ENCODE measurements around the gene ASXL3. TPM values are rescaled to one million over a fixed set of nuclear protein-coding genes. Genes with fewer than 3 reads are reported as not detected.

ASXL3 gene
- total RNA-seq, 1 experiment from 2014 or later: not detected

GRCh38 chr18:33593261-33593660 lies 15.2 kb downstream of the ASXL3 start:
- Histone ChIP-seq H2AFZ (no peak overlapping the region), H3K9me3 (ENCODE audit: insufficient read depth, low read depth) (no peaks in the 10 kb centered on the region), H4K20me1 (ENCODE audit: insufficient read depth) (no peaks in the 10 kb centered on the region), H3K27ac (no peak overlapping the region), H3K4me2 (no peak overlapping the region), H3F3A (ENCODE audit: insufficient read depth, low read depth) (no peaks in the 10 kb centered on the region), H3K36me3 (ENCODE audit: low read depth) (no peaks in the 10 kb centered on the region), H3K79me2 (ENCODE audit: low read depth) (no peaks in the 10 kb centered on the region), H3K4me1 (replicated peaks; ENCODE audit: insufficient read depth) (no peaks in the 10 kb centered on the region), H3K4me3 (no peak overlapping the region), H3K9me2 (ENCODE audit: insufficient read depth) (no peaks in the 10 kb centered on the region), H3K27me3 (ENCODE audit: insufficient read depth, low read depth) (no peaks in the 10 kb centered on the region)
- CTCF ChIA-PET: no interaction called here
- no peak for TF ChIP-seq CTCF (conservative IDR thresholded peaks at IDR 0.05)
- TF ChIP-seq EZH2 (IDR thresholded peaks at IDR 0.05; ENCODE audit: low read depth): no peak
- no TSS peak for BruUV-seq (replicated peaks)
- intact Hi-C loops (cut with micrococcal nuclease; ENCODE audit: unreplicated experiment): no loop called here
- POLR2A ChIA-PET (ENCODE audit: unreplicated experiment): no interaction called here
- DNase-seq: no peak

GRCh38 chr18:33594799-33595198 lies 16.8 kb downstream of the ASXL3 start:
- Histone ChIP-seq H3K36me3 (ENCODE audit: low read depth) (no peaks in the 10 kb centered on the region), H3F3A (ENCODE audit: insufficient read depth, low read depth) (no peaks in the 10 kb centered on the region), H3K4me1 (replicated peaks; ENCODE audit: insufficient read depth) (no peaks in the 10 kb centered on the region), H3K9me3 (ENCODE audit: insufficient read depth, low read depth) (no peaks in the 10 kb centered on the region), H4K20me1 (ENCODE audit: insufficient read depth) (no peaks in the 10 kb centered on the region), H3K4me3 (no peak overlapping the region), H3K79me2 (ENCODE audit: low read depth) (no peaks in the 10 kb centered on the region), H3K27ac (no peak overlapping the region), H3K9me2 (ENCODE audit: insufficient read depth) (no peaks in the 10 kb centered on the region), H3K4me2 (no peak overlapping the region), H3K27me3 (ENCODE audit: insufficient read depth, low read depth) (no peaks in the 10 kb centered on the region), H2AFZ (no peak overlapping the region)
- intact Hi-C loops (cut with micrococcal nuclease; ENCODE audit: unreplicated experiment): no loop called here
- BruUV-seq (replicated peaks): no TSS peak
- CTCF ChIA-PET: no interaction called here
- TF ChIP-seq CTCF (conservative IDR thresholded peaks at IDR 0.05) (no peak), EZH2 (IDR thresholded peaks at IDR 0.05; ENCODE audit: low read depth) (no peak)
- no peak for DNase-seq
- POLR2A ChIA-PET (ENCODE audit: unreplicated experiment): no interaction called here

GRCh38 chr18:33596178-33596854 lies 18.3 kb downstream of the ASXL3 start:
- POLR2A ChIA-PET (ENCODE audit: unreplicated experiment): no interaction called here
- Histone ChIP-seq H3K36me3 (ENCODE audit: low read depth) (no peaks in the 10 kb centered on the region), H2AFZ (no peak overlapping the region), H3K79me2 (ENCODE audit: low read depth) (no peaks in the 10 kb centered on the region), H3K4me3 (no peak overlapping the region), H3K4me2 (no peak overlapping the region), H3K27me3 (ENCODE audit: insufficient read depth, low read depth) (no peaks in the 10 kb centered on the region), H3K9me2 (ENCODE audit: insufficient read depth) (no peaks in the 10 kb centered on the region), H3K4me1 (replicated peaks; ENCODE audit: insufficient read depth) (no peaks in the 10 kb centered on the region), H4K20me1 (ENCODE audit: insufficient read depth) (no peaks in the 10 kb centered on the region), H3K27ac (no peak overlapping the region), H3K9me3 (ENCODE audit: insufficient read depth, low read depth) (no peaks in the 10 kb centered on the region), H3F3A (ENCODE audit: insufficient read depth, low read depth) (no peaks in the 10 kb centered on the region)
- TF ChIP-seq CTCF (conservative IDR thresholded peaks at IDR 0.05) (no peak), EZH2 (IDR thresholded peaks at IDR 0.05; ENCODE audit: low read depth) (no peak)
- intact Hi-C loops (cut with micrococcal nuclease; ENCODE audit: unreplicated experiment): no loop called here
- CTCF ChIA-PET: no interaction called here
- DNase-seq: no peak
- no TSS peak for BruUV-seq (replicated peaks)
